ENCODE data around the gene YWHAE.
"Not testable (repeated sequence)": the region's sequence is repeated elsewhere in the genome, so short reads cannot be mapped to it uniquely, and the experiment has no call there.

YWHAE gene

GRCh38 chr17:1399679-1400512 lies at the start of gene YWHAE:
Gene YWHAE, minus strand, starts transcription at chr17:1400222. Its CDS starts 112 bp downstream, at chr17:1400110.
- peak; percentile 85 to 88 for DNase-seq

GRCh38 chr17:1449412-1449967 lies 49.5 kb upstream of the YWHAE start:
- DNase-seq = no peak

- no peak for DNase-seq
These were observed 47.0 kb upstream of the YWHAE start for GRCh38 chr17:1447052-1447451.

- no peak for DNase-seq
These were observed 46.2 kb upstream of the YWHAE start for GRCh38 chr17:1446201-1446600.

GRCh38 chr17:1445695-1446094 lies 45.7 kb upstream of the YWHAE start:
- DNase-seq = not testable (repeated sequence)

- not testable (repeated sequence) for DNase-seq
These were observed 42.7 kb upstream of the YWHAE start for GRCh38 chr17:1442721-1443120.

- no peak for DNase-seq
These were observed 42.2 kb upstream of the YWHAE start for GRCh38 chr17:1442187-1442586.

- no peak for DNase-seq
These were observed 40.9 kb upstream of the YWHAE start for GRCh38 chr17:1440921-1441320.

- no peak for DNase-seq
These were observed 38.6 kb upstream of the YWHAE start for GRCh38 chr17:1438593-1439083.

- DNase-seq = no peak
These were observed 35.3 kb upstream of the YWHAE start for GRCh38 chr17:1435326-1435725.

- DNase-seq = no peak
These were observed 34.1 kb upstream of the YWHAE start for GRCh38 chr17:1434150-1434549.

- DNase-seq = no peak
These were observed 31.6 kb upstream of the YWHAE start for GRCh38 chr17:1431631-1432104.

- DNase-seq = no peak
These were observed 23.6 kb upstream of the YWHAE start for GRCh38 chr17:1423456-1424135.

- no peak for DNase-seq
These were observed 22.9 kb upstream of the YWHAE start for GRCh38 chr17:1422885-1423284.

GRCh38 chr17:1421470-1421869 lies 21.4 kb upstream of the YWHAE start:
- no peak for DNase-seq

- no peak for DNase-seq
These were observed 21.0 kb upstream of the YWHAE start for GRCh38 chr17:1420981-1421380.

GRCh38 chr17:1420163-1420562 lies 20.1 kb upstream of the YWHAE start:
- DNase-seq = no peak

- DNase-seq = not testable (repeated sequence)
These were observed 18.5 kb upstream of the YWHAE start for GRCh38 chr17:1418476-1418875.

- DNase-seq = no peak
These were observed 16.4 kb upstream of the YWHAE start for GRCh38 chr17:1416414-1416813.

GRCh38 chr17:1414634-1415033 lies 14.6 kb upstream of the YWHAE start:
- no peak for DNase-seq

GRCh38 chr17:1414001-1414574 lies 14.1 kb upstream of the YWHAE start:
- no peak for DNase-seq

- DNase-seq = no peak
These were observed 13.3 kb upstream of the YWHAE start for GRCh38 chr17:1413281-1413791.

All from NCI-H187 (cell line).